Measurements from ENCODE around the gene CNTN5. TPM values are rescaled to one million over a fixed set of nuclear protein-coding genes. Genes with fewer than 3 reads are reported as not detected.

Gene CNTN5
- total RNA-seq, 4 donors from 2014 or later, result 0.12 TPM; not detected in 3

DNA sequence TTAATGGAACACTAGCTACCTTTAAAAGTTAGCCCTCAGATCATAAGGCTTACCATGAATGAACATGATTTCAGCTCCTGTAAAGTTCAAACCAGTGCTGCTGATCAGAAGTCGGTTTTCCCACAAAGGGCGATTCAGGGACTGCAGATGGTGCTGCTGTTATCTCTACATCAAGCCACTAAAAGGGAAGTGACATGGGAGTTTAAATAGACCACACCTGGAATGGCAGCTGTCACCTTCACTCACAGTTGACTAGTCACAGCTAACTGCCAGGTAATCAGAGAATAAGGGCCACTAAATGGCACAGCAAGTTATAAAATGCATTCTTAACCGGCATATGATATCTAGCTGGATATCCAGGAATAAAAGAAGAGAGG lies 1085.2 kb downstream of the CNTN5 start:
- DNase-seq, result no peak
- H3K9me3 ChIP-seq, result no peaks in the 10 kb centered on the region
- H3K4me1 ChIP-seq, result no peaks in the 10 kb centered on the region
- no peaks in the 10 kb centered on the region for H3K27me3 ChIP-seq
- H3K4me3 ChIP-seq, result no peak overlapping the region
- intact Hi-C loops (cut with DNase I), result no loop called here
- no peak overlapping the region for H3K27ac ChIP-seq
- TF ChIP-seq, protein P1, sequence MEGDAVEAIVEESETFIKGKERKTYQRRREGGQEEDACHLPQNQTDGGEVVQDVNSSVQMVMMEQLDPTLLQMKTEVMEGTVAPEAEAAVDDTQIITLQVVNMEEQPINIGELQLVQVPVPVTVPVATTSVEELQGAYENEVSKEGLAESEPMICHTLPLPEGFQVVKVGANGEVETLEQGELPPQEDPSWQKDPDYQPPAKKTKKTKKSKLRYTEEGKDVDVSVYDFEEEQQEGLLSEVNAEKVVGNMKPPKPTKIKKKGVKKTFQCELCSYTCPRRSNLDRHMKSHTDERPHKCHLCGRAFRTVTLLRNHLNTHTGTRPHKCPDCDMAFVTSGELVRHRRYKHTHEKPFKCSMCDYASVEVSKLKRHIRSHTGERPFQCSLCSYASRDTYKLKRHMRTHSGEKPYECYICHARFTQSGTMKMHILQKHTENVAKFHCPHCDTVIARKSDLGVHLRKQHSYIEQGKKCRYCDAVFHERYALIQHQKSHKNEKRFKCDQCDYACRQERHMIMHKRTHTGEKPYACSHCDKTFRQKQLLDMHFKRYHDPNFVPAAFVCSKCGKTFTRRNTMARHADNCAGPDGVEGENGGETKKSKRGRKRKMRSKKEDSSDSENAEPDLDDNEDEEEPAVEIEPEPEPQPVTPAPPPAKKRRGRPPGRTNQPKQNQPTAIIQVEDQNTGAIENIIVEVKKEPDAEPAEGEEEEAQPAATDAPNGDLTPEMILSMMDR (IDR thresholded peaks at IDR 0.05), result no peak
- no peak for TF ChIP-seq POLR2A (IDR thresholded peaks at IDR 0.05)
- H3K36me3 ChIP-seq, result no peaks in the 10 kb centered on the region
- WGBS, 2 donors, result 40 to 45% methylated on average over 2 to 3 of the region's 3 CpGs

- Histone ChIP-seq H3K9me3 (no peaks in the 10 kb centered on the region), H3K27me3 (no peaks in the 10 kb centered on the region), H3K36me3 (no peaks in the 10 kb centered on the region), H3K27ac (no peak overlapping the region), H3K4me1 (no peaks in the 10 kb centered on the region), H3K4me3 (no peak overlapping the region)
- no peak for DNase-seq
- 40 to 44% methylated on average over 1 of the region's 1 CpG for WGBS, 2 donors
- intact Hi-C loops (cut with DNase I), result no loop called here
- no peak for TF ChIP-seq POLR2A (IDR thresholded peaks at IDR 0.05)
- TF ChIP-seq, protein P1 (IDR thresholded peaks at IDR 0.05), result no peak
Observed at GRCh38 chr11:100119176-100119575, 1098.4 kb downstream of the CNTN5 start.

GRCh38 chr11:100133114-100133513 lies 1112.4 kb downstream of the CNTN5 start:
- Histone ChIP-seq H3K36me3 (no peaks in the 10 kb centered on the region), H3K9me3 (no peaks in the 10 kb centered on the region), H3K4me1 (no peaks in the 10 kb centered on the region), H3K27ac (no peak overlapping the region), H3K27me3 (no peaks in the 10 kb centered on the region), H3K4me3 (no peak overlapping the region)
- WGBS, 2 donors, result 89 to 97% methylated on average over 2 of the region's 2 CpGs
- intact Hi-C loops (cut with DNase I), result no loop called here
- no peak for DNase-seq
- TF ChIP-seq, protein P1 (IDR thresholded peaks at IDR 0.05), result no peak
- no peak for TF ChIP-seq POLR2A (IDR thresholded peaks at IDR 0.05)

DNA sequence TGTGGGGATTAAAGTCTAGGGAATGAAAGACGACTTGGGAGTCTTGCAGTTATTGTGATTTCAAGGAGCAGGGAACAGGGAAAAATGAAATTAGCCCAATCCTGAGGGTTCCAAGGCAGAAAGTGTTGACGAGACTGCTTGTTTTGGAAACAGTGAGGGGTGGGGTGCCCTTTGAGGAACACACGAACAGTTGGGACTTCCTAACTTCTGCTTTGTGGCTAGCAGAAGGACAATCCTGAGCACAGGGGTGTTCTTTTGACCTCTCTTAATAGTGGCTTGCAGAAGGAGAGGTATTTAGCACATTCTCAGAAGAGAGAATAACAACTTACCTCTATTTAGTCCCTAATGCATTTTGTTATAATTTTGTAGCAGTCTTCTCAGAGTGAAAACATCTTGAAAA lies 1120.5 kb downstream of the CNTN5 start:
- no peak for TF ChIP-seq POLR2A (IDR thresholded peaks at IDR 0.05)
- TF ChIP-seq, protein P1 (IDR thresholded peaks at IDR 0.05), result no peak
- H3K4me1 ChIP-seq, result no peaks in the 10 kb centered on the region
- no peak overlapping the region for H3K4me3 ChIP-seq
- H3K36me3 ChIP-seq, result no peaks in the 10 kb centered on the region
- intact Hi-C loops (cut with DNase I), result no loop called here
- no peak for DNase-seq
- no peaks in the 10 kb centered on the region for H3K27me3 ChIP-seq
- WGBS, 2 donors, result 51 to 63% methylated on average over 3 of the region's 3 CpGs
- H3K27ac ChIP-seq, result no peak overlapping the region
- no peaks in the 10 kb centered on the region for H3K9me3 ChIP-seq

DNA sequence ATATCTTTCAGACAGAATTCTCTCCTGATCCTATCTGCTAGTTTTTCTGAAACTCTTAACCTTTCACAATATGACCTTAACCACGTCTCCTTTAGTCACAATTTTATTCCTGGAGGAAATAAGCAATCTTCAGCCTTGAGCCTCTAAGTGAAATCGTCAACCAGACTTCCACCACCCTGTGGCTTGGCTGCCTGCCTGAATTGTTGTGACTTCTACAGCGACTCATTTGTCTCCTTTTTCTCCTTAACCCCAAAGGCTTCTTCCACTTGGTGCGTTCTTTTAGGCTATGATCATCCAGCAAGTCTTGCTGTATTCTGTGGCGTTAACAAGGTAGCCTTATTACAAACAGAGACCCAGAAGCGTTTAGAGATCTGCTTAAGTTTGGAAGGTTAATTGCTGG lies 1131.2 kb downstream of the CNTN5 start:
- Histone ChIP-seq H3K9me3 (no peaks in the 10 kb centered on the region), H3K4me1 (no peaks in the 10 kb centered on the region), H3K27me3 (no peaks in the 10 kb centered on the region), H3K36me3 (no peaks in the 10 kb centered on the region), H3K27ac (no peak overlapping the region), H3K4me3 (no peak overlapping the region)
- intact Hi-C loops (cut with DNase I), result no loop called here
- no peak for DNase-seq
- WGBS, 2 donors, result 25 to 42% methylated on average over 4 to 6 of the region's 6 CpGs
- TF ChIP-seq, protein P1 (IDR thresholded peaks at IDR 0.05), result no peak
- no peak for TF ChIP-seq POLR2A (IDR thresholded peaks at IDR 0.05)

All from esophagus squamous epithelium (tissue), 5 donors.